Limb (tissue), 2 donors: Measurements from ENCODE around the gene TGFBI.

ENCODE experiments used
- DNase-seq, 2 donors: peaks; one replicate each; pipeline ENCODE4 v3.0.0-alpha.2; 2016; ENCODE audit errors: extremely low spot score in 2 of 2

Gene TGFBI

GRCh38 chr5:136028782-136029742 lies at the start of gene TGFBI:
Gene TGFBI, plus strand, starts transcription at chr5:136028988. Its CDS starts 68 bp downstream, at chr5:136029056.
- DNase-seq: peak in 1 of 2 donors; percentile 76

- DNase-seq: no peak
These were observed 49.8 kb upstream of the TGFBI start for GRCh38 chr5:135978993-135979392.

- DNase-seq: peak in 1 of 2 donors; percentile 92
These were observed 49.3 kb upstream of the TGFBI start for GRCh38 chr5:135979510-135979909.

GRCh38 chr5:135980620-135981019 lies 48.2 kb upstream of the TGFBI start:
- DNase-seq: no peak

- DNase-seq: no peak
These were observed 42.8 kb upstream of the TGFBI start for GRCh38 chr5:135985951-135986350.

GRCh38 chr5:135986401-135986800 lies 42.4 kb upstream of the TGFBI start:
- no peak for DNase-seq

GRCh38 chr5:135986891-135987401 lies 41.8 kb upstream of the TGFBI start:
- no peak for DNase-seq

- DNase-seq: no peak
These were observed 40.2 kb upstream of the TGFBI start for GRCh38 chr5:135988546-135988945.

GRCh38 chr5:135989686-135990085 lies 39.1 kb upstream of the TGFBI start:
- no peak for DNase-seq

GRCh38 chr5:135990528-135991255 lies 38.1 kb upstream of the TGFBI start:
- DNase-seq: no peak

- DNase-seq: peak in 1 of 2 donors; percentile 27
These were observed 37.4 kb upstream of the TGFBI start for GRCh38 chr5:135991429-135991828.

- no peak for DNase-seq
These were observed 35.4 kb upstream of the TGFBI start for GRCh38 chr5:135993335-135993879.

- peak; percentile 53 to 66 for DNase-seq
These were observed 34.7 kb upstream of the TGFBI start for GRCh38 chr5:135993880-135994636.

GRCh38 chr5:135995976-135996375 lies 32.8 kb upstream of the TGFBI start:
- DNase-seq: peak in 1 of 2 donors; percentile 21

GRCh38 chr5:135996611-135997010 lies 32.2 kb upstream of the TGFBI start:
- DNase-seq: peak in 1 of 2 donors; percentile 6

GRCh38 chr5:135997673-135998335 lies 31.0 kb upstream of the TGFBI start:
- DNase-seq: peak in 1 of 2 donors; percentile 17

GRCh38 chr5:135998889-135999288 lies 29.9 kb upstream of the TGFBI start:
- DNase-seq: peak in 1 of 2 donors; percentile 6

GRCh38 chr5:135999406-136000139 lies 29.2 kb upstream of the TGFBI start:
- DNase-seq: peak in 1 of 2 donors; percentile 34

GRCh38 chr5:136000147-136000546 lies 28.6 kb upstream of the TGFBI start:
- no peak for DNase-seq

GRCh38 chr5:136000932-136001331 lies 27.9 kb upstream of the TGFBI start:
- DNase-seq: no peak
